Measurements from ENCODE around the gene TEAD1.

TEAD1 gene

GRCh38 chr11:12952094-12952493 is 277.9 kb downstream of the TEAD1 start:
- in situ Hi-C loops (cut with MboI; ENCODE audit: low sequenced_read_pairs, unreplicated experiment) = loop anchor here (25.0 kb wide), 1 partner anchor 385 kb away; no protein-coding TSS in a partner anchor
- DNase-seq (ENCODE audit: low spot score) = no peak
- no peak for TF ChIP-seq CTCF (IDR thresholded peaks at IDR 0.05; ENCODE audit: borderline replicate concordance, control extremely low read depth, extremely low read depth, insufficient read depth, missing control alignments)

GRCh38 chr11:12958986-12959385 is 284.8 kb downstream of the TEAD1 start:
- DNase-seq (ENCODE audit: low spot score) = no peak
- TF ChIP-seq CTCF (IDR thresholded peaks at IDR 0.05; ENCODE audit: borderline replicate concordance, control extremely low read depth, extremely low read depth, insufficient read depth, missing control alignments) = no peak
- in situ Hi-C loops (cut with MboI; ENCODE audit: low sequenced_read_pairs, unreplicated experiment) = loop anchor here (25.0 kb wide), 1 partner anchor 378 kb away; no protein-coding TSS in a partner anchor

- in situ Hi-C loops (cut with MboI; ENCODE audit: low sequenced_read_pairs, unreplicated experiment) = loop anchor here (10.0 to 25.0 kb wide), 2 partner anchors 213 to 376 kb away; no protein-coding TSS in a partner anchor
- no peak for TF ChIP-seq CTCF (IDR thresholded peaks at IDR 0.05; ENCODE audit: borderline replicate concordance, control extremely low read depth, extremely low read depth, insufficient read depth, missing control alignments)
- DNase-seq (ENCODE audit: low spot score) = no peak
These were observed 287.4 kb downstream of the TEAD1 start for GRCh38 chr11:12961615-12962014.

- no peak for DNase-seq (ENCODE audit: low spot score)
- no peak for TF ChIP-seq CTCF (IDR thresholded peaks at IDR 0.05; ENCODE audit: borderline replicate concordance, control extremely low read depth, extremely low read depth, insufficient read depth, missing control alignments)
- in situ Hi-C loops (cut with MboI; ENCODE audit: low sequenced_read_pairs, unreplicated experiment) = loop anchor here (10.0 to 25.0 kb wide), 2 partner anchors 212 to 375 kb away; no protein-coding TSS in a partner anchor
These were observed 288.1 kb downstream of the TEAD1 start for GRCh38 chr11:12962306-12962705.

GRCh38 chr11:12963051-12963450 is 288.8 kb downstream of the TEAD1 start:
- in situ Hi-C loops (cut with MboI; ENCODE audit: low sequenced_read_pairs, unreplicated experiment) = loop anchor here (10.0 to 25.0 kb wide), 2 partner anchors 212 to 374 kb away; no protein-coding TSS in a partner anchor
- no peak for TF ChIP-seq CTCF (IDR thresholded peaks at IDR 0.05; ENCODE audit: borderline replicate concordance, control extremely low read depth, extremely low read depth, insufficient read depth, missing control alignments)
- no peak for DNase-seq (ENCODE audit: low spot score)

GRCh38 chr11:12963792-12964536 is 289.7 kb downstream of the TEAD1 start:
- DNase-seq (ENCODE audit: low spot score) = peak; percentile 84
- in situ Hi-C loops (cut with MboI; ENCODE audit: low sequenced_read_pairs, unreplicated experiment) = loop anchor here (10.0 to 25.0 kb wide), 2 partner anchors 211 to 373 kb away; no protein-coding TSS in a partner anchor
- peak; percentile 75 for TF ChIP-seq CTCF (IDR thresholded peaks at IDR 0.05; ENCODE audit: borderline replicate concordance, control extremely low read depth, extremely low read depth, insufficient read depth, missing control alignments)
